ENCODE measurements around the gene BARX2.
"Not testable (repeated sequence)": the region's sequence is repeated elsewhere in the genome, so short reads cannot be mapped to it uniquely, and the experiment has no call there.

BARX2 gene

GRCh38 chr11:129375751-129376657, at the start of gene BARX2:
Gene BARX2 (plus strand): TSS chr11:129375848. CDS start chr11:129376036, 188 bp downstream.
- peak; percentile 13 to 54 (median 26) for DNase-seq

GRCh38 chr11:129326921-129327320, 48.7 kb upstream of the BARX2 start:
- DNase-seq: no peak

GRCh38 chr11:129327708-129328107, 47.9 kb upstream of the BARX2 start:
- DNase-seq: peak; percentile 69 to 78 (median 71)

- DNase-seq: no peak
Measured at GRCh38 chr11:129328756-129329155, 46.9 kb upstream of the BARX2 start.

- no peak for DNase-seq
Measured at GRCh38 chr11:129331217-129331616, 44.4 kb upstream of the BARX2 start.

GRCh38 chr11:129331871-129332274, 43.8 kb upstream of the BARX2 start:
- DNase-seq: peak; percentile 80 to 85 (median 84)

- no peak for DNase-seq
Measured at GRCh38 chr11:129333873-129334272, 41.8 kb upstream of the BARX2 start.

GRCh38 chr11:129344301-129344940, 31.2 kb upstream of the BARX2 start:
- DNase-seq: not testable (repeated sequence)

GRCh38 chr11:129346916-129347315, 28.7 kb upstream of the BARX2 start:
- no peak for DNase-seq

- DNase-seq: no peak
Measured at GRCh38 chr11:129348813-129349212, 26.8 kb upstream of the BARX2 start.

- DNase-seq: no peak
Measured at GRCh38 chr11:129352676-129353075, 23.0 kb upstream of the BARX2 start.

GRCh38 chr11:129354691-129355090, 21.0 kb upstream of the BARX2 start:
- DNase-seq: no peak

GRCh38 chr11:129359748-129360147, 15.9 kb upstream of the BARX2 start:
- no peak for DNase-seq

- DNase-seq: peak; percentile 81 to 88 (median 88)
Measured at GRCh38 chr11:129364143-129364654, 11.4 kb upstream of the BARX2 start.

GRCh38 chr11:129365816-129366215, 9.8 kb upstream of the BARX2 start:
- no peak for DNase-seq

- DNase-seq: no peak
Measured at GRCh38 chr11:129366737-129367597, 8.7 kb upstream of the BARX2 start.

GRCh38 chr11:129368889-129369672, 6.6 kb upstream of the BARX2 start:
- DNase-seq: no peak

- no peak for DNase-seq
Measured at GRCh38 chr11:129370715-129371114, 4.9 kb upstream of the BARX2 start.

- peak in 1 of 3 donors; percentile 19 for DNase-seq
Measured at GRCh38 chr11:129372609-129373488, 2.8 kb upstream of the BARX2 start.

- peak; percentile 10 to 31 (median 17) for DNase-seq
Measured at GRCh38 chr11:129373489-129373953, 2.1 kb upstream of the BARX2 start.
